ENCODE measurements around the gene DLGAP5. TPM values are rescaled to one million over a fixed set of nuclear protein-coding genes. Genes with fewer than 3 reads are reported as not detected.

Gene DLGAP5
- total RNA-seq, 4 donors from 2014 or later, result 0.82 to 11.5 (median 1.3) TPM

DNA sequence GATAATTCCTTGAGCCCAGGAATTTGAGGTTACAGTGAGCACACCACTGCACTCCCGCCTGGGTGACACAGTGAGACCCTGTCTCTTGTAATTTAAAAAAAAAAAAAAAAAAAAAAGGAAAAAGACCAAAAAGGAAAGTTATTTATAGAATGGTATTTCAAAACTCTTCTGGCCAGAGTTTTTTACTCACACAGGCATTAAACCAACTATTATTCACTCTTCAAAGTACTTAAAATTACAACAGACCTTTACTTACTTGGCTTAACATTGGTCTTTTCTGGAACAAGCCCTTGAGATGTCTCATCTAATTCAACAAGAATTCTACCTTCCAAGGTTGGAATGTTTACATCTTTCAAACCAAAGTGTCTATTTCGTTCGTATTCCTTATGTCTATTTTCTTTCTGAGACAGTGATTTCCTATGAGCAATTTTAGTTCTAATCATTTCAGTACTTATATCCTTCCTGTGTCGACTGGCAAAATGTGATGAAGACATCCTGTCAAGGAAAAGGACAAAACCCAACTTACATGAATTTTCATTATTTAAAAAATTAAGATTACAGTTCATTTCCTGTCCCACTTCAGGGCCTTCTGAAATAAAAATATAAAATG lies 2.6 kb downstream of the DLGAP5 start:
- Histone ChIP-seq H3K27me3 (no peaks in the 10 kb centered on the region), H3K27ac (no peak overlapping the region), H3K4me3 (no peak overlapping the region), H3K36me3 (no peaks in the 10 kb centered on the region), H3K4me1 (peaks cover 0 to 15% (median 3%) of the 10 kb centered on the region in 4 donors), H3K9me3 (no peaks in the 10 kb centered on the region)
- 73 to 83% methylated on average over 4 of the region's 4 CpGs for WGBS, 2 donors (ENCODE audit: low coverage in 1 of 2)
- TF ChIP-seq EP300 (IDR thresholded peaks at IDR 0.05; ENCODE audit: low read depth), result no peak
- DNase-seq, result no peak
- in situ Hi-C loops (cut with MboI; ENCODE audit: low pct_ligation_motif_present in 1 of 4, low pct_unique_long_range_greater_than_20kb in 1 of 4, low sequenced_read_pairs in 3 of 4) (no loop called here), intact Hi-C loops (cut with DNase I; ENCODE audit: low total_unique reads) (no loop called here)

DNA sequence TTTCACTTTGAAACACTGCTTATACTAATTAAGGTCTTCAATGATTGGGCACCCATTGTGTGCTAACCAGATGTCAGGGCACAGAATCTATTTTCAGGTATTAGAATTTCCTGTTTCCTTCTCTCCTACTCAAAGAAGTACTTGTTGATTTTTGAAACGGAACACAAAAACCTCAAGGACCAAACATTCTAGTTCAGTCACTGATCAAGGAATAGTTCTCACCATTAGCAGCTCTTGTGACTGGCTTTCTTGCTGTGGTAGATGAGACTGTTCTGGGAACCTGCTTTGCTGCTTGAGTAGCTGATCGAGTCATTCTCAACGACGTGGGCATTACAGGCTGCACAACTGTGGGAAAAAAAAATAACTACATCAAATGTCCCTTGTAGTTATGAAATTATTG lies 11.0 kb downstream of the DLGAP5 start:
- Histone ChIP-seq H3K4me3 (no peak overlapping the region), H3K36me3 (no peaks in the 10 kb centered on the region), H3K9me3 (no peaks in the 10 kb centered on the region), H3K27me3 (no peaks in the 10 kb centered on the region), H3K4me1 (no peaks in the 10 kb centered on the region), H3K27ac (peak overlapping the region in 1 of 4 donors; percentile 1)
- DNase-seq, result no peak
- in situ Hi-C loops (cut with MboI; ENCODE audit: low pct_ligation_motif_present in 1 of 4, low pct_unique_long_range_greater_than_20kb in 1 of 4, low sequenced_read_pairs in 3 of 4) (no loop called here), intact Hi-C loops (cut with DNase I; ENCODE audit: low total_unique reads) (no loop called here)
- TF ChIP-seq POLR2A (IDR thresholded peaks at IDR 0.05) (no peak), POLR2AphosphoS5 (IDR thresholded peaks at IDR 0.05) (no peak), EP300 (IDR thresholded peaks at IDR 0.05; ENCODE audit: low read depth) (no peak), CTCF (IDR thresholded peaks at IDR 0.05) (no peak)
- 78 to 80% methylated on average over 1 to 4 of the region's 4 CpGs for WGBS, 2 donors (ENCODE audit: low coverage in 1 of 2)

GRCh38 chr14:55180006-55180405 lies 11.4 kb downstream of the DLGAP5 start:
- in situ Hi-C loops (cut with MboI; ENCODE audit: low pct_ligation_motif_present in 1 of 4, low pct_unique_long_range_greater_than_20kb in 1 of 4, low sequenced_read_pairs in 3 of 4), result no loop called here

DNA sequence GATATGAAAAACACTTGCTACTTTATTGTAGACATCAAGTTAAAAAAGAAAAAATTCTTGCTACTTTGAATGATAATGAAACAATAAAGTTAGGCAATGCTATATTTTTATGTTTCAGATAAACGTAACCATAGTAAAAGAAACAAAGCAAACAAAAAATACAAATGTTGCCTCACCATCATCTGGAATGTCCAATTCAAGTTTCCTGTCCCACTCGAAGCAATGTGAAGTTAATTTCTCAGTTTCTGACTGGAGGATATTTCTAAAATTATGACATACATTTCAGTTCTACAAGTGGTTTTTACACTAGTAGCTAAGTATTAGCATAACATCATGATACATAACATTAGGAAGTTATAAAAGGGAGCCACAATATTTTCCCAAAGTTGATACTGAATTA lies 20.9 kb downstream of the DLGAP5 start:
- H3K27ac ChIP-seq, result no peak overlapping the region
- intact Hi-C loops (cut with DNase I; ENCODE audit: low total_unique reads), result no loop called here
- TF ChIP-seq CTCF (IDR thresholded peaks at IDR 0.05) (no peak), POLR2AphosphoS5 (IDR thresholded peaks at IDR 0.05) (no peak), EP300 (IDR thresholded peaks at IDR 0.05; ENCODE audit: low read depth) (no peak), POLR2A (IDR thresholded peaks at IDR 0.05) (no peak)
- H3K4me3 ChIP-seq, result no peak overlapping the region
- H3K4me1 ChIP-seq, result no peaks in the 10 kb centered on the region
- H3K36me3 ChIP-seq, result no peaks in the 10 kb centered on the region
- in situ Hi-C loops (cut with MboI; ENCODE audit: low pct_ligation_motif_present in 1 of 4, low pct_unique_long_range_greater_than_20kb in 1 of 4, low sequenced_read_pairs in 3 of 4), result no loop called here
- WGBS, 2 donors (ENCODE audit: low coverage in 1 of 2), result 66 to 75% methylated on average over 2 of the region's 2 CpGs
- H3K27me3 ChIP-seq, result no peaks in the 10 kb centered on the region
- no peak for DNase-seq
- no peaks in the 10 kb centered on the region for H3K9me3 ChIP-seq

More at GRCh38 chr14:55180006-55180405, 11.4 kb downstream of the DLGAP5 start:
- no peaks in the 10 kb centered on the region for H3K27me3 ChIP-seq
- H3K27ac ChIP-seq, result no peak overlapping the region
- no peaks in the 10 kb centered on the region for H3K36me3 ChIP-seq
- H3K4me1 ChIP-seq, result no peaks in the 10 kb centered on the region
- 71 to 91% methylated on average over 2 of the region's 2 CpGs for WGBS, 2 donors (ENCODE audit: low coverage in 1 of 2)
- no peaks in the 10 kb centered on the region for H3K9me3 ChIP-seq
- DNase-seq, result no peak
- TF ChIP-seq POLR2A (IDR thresholded peaks at IDR 0.05), result no peak
- TF ChIP-seq CTCF (IDR thresholded peaks at IDR 0.05), result no peak
- TF ChIP-seq EP300 (IDR thresholded peaks at IDR 0.05; ENCODE audit: low read depth), result no peak
- no peak for TF ChIP-seq POLR2AphosphoS5 (IDR thresholded peaks at IDR 0.05)
- no peak overlapping the region for H3K4me3 ChIP-seq
- intact Hi-C loops (cut with DNase I; ENCODE audit: low total_unique reads), result no loop called here

GRCh38 chr14:55160989-55161388 lies 30.4 kb downstream of the DLGAP5 start:
- no peaks in the 10 kb centered on the region for H3K27me3 ChIP-seq
- TF ChIP-seq EP300 (IDR thresholded peaks at IDR 0.05; ENCODE audit: low read depth), result no peak
- peak; percentile 51 to 70 (median 57) for TF ChIP-seq CTCF (IDR thresholded peaks at IDR 0.05)
- no peak for TF ChIP-seq POLR2AphosphoS5 (IDR thresholded peaks at IDR 0.05)
- no peak overlapping the region for H3K4me3 ChIP-seq
- DNase-seq, result no peak
- in situ Hi-C loops (cut with MboI; ENCODE audit: low pct_ligation_motif_present in 1 of 4, low pct_unique_long_range_greater_than_20kb in 1 of 4, low sequenced_read_pairs in 3 of 4), result no loop called here
- H3K9me3 ChIP-seq, result no peaks in the 10 kb centered on the region
- H3K36me3 ChIP-seq, result no peaks in the 10 kb centered on the region
- H3K4me1 ChIP-seq, result no peaks in the 10 kb centered on the region
- intact Hi-C loops (cut with DNase I; ENCODE audit: low total_unique reads), result loop anchor here (2.0 kb wide), 1 partner anchor 72 kb away; no protein-coding TSS in a partner anchor
- H3K27ac ChIP-seq, result no peak overlapping the region
